HUES48 (cell line): ENCODE measurements around the gene SYNPO.

Experiments used
- H3K27ac ChIP-seq: one replicate; pipeline ENCODE4 v1.7.0; 2013; ENCODE audit warnings: low read depth, low read length, inconsistent platforms
- H3K27me3 ChIP-seq: 2 replicates; pipeline ENCODE4 v1.6.1; 2013; ENCODE audit warnings: mild to moderate bottlenecking, low read length; ENCODE audit not compliant: control insufficient read depth, insufficient read depth
- H3K36me3 ChIP-seq: 2 replicates; pipeline ENCODE4 v1.6.1; 2013; ENCODE audit warnings: low read length; ENCODE audit not compliant: control insufficient read depth, insufficient read depth
- H3K4me1 ChIP-seq: 2 replicates; pipeline ENCODE4 v1.6.1; 2013; ENCODE audit warnings: mild to moderate bottlenecking, low read length; ENCODE audit not compliant: control insufficient read depth, insufficient read depth
- H3K4me3 ChIP-seq: 2 replicates; pipeline ENCODE4 v1.5.1; 2013; ENCODE audit warnings: mild to moderate bottlenecking, low read depth, low read length
- H3K9ac ChIP-seq: 2 replicates; pipeline ENCODE4 v1.6.1; 2013; ENCODE audit warnings: mild to moderate bottlenecking, low read depth, low read length, moderate library complexity
- H3K9me3 ChIP-seq: 2 replicates; pipeline ENCODE4 v1.6.1; 2013; ENCODE audit warnings: low read length; ENCODE audit not compliant: control insufficient read depth, insufficient read depth

The SYNPO gene

DNA sequence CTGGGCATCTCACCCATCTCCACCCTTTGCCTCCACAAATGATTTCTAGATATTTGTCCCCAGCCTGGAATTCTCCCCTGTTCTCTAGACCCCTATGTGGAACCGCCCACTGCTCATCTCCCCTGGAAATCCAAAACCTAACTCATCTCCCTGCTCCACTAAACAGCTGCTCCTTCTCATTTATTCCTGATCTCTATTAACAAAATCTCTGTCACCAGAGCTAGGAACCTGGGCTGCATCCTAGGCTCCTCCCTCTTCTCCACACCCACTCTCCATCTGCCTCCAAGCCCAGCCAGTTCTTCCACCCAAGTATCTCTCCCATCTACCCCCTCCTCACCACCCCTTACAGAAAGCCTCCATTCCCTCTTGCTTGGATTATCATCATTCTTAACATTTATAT, 24.0 kb upstream of the SYNPO start:
- H3K4me1 ChIP-seq, result peaks cover 4% of the 10 kb centered on the region; the same call in 1 of the 2 replicates

DNA sequence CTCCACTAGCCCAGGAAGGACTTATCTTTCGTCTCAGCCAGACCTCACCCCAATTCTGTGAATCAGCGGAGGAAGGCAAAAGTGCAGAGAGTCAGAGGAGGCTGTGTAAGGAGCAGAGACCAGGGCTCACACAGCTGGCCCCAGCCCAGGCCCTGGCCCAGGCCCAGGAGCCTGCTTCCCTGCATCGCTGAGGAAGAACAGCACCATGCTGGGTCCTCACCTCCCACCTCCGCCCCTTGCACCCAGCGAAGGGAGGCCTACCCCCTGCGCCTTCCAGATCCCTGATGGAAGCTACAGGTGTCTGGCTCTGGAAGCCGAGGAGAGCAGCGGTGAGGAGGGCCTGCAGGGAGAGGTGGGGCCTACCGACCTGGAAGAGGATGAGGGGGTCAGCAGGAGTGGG, 22.3 kb upstream of the SYNPO start:
- Histone ChIP-seq H3K9ac (no peak overlapping the region), H3K27ac (no peak overlapping the region)

More for the DNA sequence above, 24.0 kb upstream of the SYNPO start:
- Histone ChIP-seq H3K27ac (no peak overlapping the region), H3K36me3 (no peaks in the 10 kb centered on the region), H3K27me3 (no peaks in the 10 kb centered on the region), H3K4me3 (no peak overlapping the region), H3K9ac (no peak overlapping the region), H3K9me3 (no peaks in the 10 kb centered on the region)

DNA sequence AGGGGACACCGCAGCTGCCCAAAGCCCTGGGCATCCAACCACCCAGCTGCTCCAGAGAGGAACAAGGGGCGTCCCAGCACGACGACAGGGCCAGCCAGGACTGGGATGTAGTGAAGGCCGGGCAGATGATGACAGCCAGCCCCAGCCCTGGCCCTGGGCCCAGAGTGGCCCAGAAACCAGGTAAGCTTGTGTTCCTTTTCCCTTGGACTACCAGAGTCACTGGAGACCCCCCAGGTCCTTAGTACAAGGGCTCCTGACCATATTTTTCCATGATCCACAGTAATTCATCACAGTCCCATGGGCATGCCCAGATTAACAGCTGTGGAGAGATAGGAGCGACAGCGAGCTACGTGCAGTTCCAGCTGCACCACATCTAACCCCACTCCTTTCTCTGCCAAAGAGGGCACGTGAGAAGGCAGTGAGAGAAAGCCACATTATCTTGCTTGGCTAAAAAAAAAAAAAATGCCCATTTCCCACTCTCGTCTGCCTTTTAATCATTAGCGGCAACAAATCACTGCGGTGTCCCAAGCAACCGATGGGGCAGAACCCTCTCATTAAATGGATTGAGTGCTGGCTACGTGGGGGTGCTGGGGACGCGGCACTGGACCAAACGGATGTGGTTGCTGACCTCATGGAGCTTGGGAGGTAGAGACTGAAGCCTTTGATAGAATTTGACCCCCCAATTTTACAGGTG, 21.7 kb upstream of the SYNPO start:
- Histone ChIP-seq H3K9me3 (no peaks in the 10 kb centered on the region), H3K27ac (no peak overlapping the region), H3K9ac (no peak overlapping the region), H3K36me3 (no peaks in the 10 kb centered on the region), H3K27me3 (peaks cover 12% of the 10 kb centered on the region), H3K4me3 (no peak overlapping the region), H3K4me1 (peaks cover 3% of the 10 kb centered on the region; the same call in 1 of the 2 replicates)

More for the DNA sequence above, 22.3 kb upstream of the SYNPO start:
- Histone ChIP-seq H3K9me3 (no peaks in the 10 kb centered on the region), H3K36me3 (no peaks in the 10 kb centered on the region), H3K4me1 (peaks cover 4% of the 10 kb centered on the region; the same call in 1 of the 2 replicates), H3K4me3 (no peak overlapping the region), H3K27me3 (peaks cover 6% of the 10 kb centered on the region)

DNA sequence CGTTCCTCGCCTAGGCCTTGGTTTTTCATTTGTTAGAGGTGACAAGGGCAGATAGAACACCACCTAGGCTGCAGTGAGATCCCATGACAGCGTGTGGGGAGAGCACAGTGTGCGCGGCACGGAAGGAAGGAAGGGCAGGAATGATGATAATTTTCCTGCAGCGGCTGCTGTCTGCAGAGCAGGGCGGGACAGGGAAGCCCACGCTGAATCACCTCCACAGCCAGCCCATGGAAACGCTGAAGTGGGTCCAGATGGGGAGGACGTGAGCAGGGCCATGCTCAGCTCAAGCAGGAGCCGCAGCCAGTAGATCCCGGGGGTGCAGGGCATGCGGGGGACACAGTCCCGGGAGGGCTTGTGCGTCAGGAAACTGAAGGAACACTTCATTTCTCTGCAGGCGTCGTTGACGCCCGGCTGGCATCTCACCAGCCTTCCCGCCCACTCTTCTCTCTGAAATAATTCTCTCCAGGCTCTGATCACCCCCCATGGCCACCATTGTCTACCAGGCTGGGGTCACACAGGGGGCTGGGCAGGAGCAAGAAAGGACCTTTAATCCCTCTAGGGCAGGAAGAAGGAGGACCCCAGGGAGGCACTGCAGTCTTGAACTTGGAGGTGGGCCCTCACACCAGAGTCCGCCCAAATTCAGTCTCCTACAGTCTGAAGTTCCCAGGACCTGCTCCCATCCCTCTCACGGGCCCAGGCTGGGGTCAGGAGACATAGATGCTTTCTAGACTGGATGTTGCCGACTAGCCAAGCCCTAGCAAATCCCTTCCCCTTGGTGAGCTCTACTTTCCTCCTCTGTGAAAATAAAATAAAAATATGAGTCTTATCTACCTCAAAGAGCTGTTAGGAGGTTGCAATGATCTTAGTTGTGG, 20.9 kb upstream of the SYNPO start:
- H3K4me1 ChIP-seq, result peaks cover 4% of the 10 kb centered on the region; the same call in 1 of the 2 replicates
- H3K36me3 ChIP-seq, result no peaks in the 10 kb centered on the region
- H3K9me3 ChIP-seq, result no peaks in the 10 kb centered on the region
- no peak overlapping the region for H3K4me3 ChIP-seq
- no peak overlapping the region for H3K9ac ChIP-seq
- H3K27ac ChIP-seq, result no peak overlapping the region
- H3K27me3 ChIP-seq, result peaks cover 18% of the 10 kb centered on the region

DNA sequence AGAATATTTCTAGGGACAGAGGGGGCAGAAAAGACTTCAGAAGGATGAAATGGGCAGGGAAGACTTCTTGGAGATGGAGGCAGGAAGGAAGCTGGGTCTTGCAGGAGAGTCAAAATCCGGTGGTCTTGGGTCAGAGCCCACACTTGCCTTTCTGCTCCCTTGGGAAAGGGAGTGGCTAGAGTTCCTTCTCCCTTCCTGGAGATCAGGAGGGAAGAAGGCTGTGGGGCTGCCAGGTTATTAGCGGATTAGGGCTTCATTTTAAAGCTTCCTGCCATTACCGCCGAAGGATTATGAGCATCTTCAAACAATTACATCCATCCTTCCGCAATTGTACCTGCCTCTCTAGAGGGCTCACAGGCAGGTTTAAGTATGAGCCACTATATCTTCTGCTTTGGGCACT, 19.2 kb upstream of the SYNPO start:
- H3K36me3 ChIP-seq, result no peaks in the 10 kb centered on the region
- peaks cover 33% of the 10 kb centered on the region for H3K27me3 ChIP-seq
- no peak overlapping the region for H3K27ac ChIP-seq
- H3K4me3 ChIP-seq, result no peak overlapping the region
- peaks cover 14% of the 10 kb centered on the region; the same call in 1 of the 2 replicates for H3K4me1 ChIP-seq
- no peaks in the 10 kb centered on the region for H3K9me3 ChIP-seq
- H3K9ac ChIP-seq, result no peak overlapping the region

DNA sequence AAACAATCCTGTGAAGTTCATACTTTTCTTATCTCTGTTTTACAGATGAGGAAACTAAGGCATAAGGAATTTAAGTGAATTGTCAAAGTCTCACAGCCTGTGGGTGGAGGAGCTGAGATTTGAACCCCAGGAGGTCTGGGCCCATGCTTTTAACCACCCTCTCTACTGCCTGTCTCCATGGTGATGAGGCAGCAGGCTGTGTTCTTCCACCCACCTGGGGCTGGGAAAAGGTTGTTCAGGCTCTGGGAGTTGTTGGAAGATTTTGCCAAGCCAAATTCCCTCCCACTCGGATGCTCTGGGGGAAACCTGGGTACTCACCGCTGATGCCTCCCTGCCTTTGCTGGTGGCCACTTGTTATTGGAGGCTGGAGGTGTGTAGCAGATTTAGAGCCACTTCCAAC, 18.3 kb upstream of the SYNPO start:
- no peaks in the 10 kb centered on the region for H3K9me3 ChIP-seq
- peaks cover 33% of the 10 kb centered on the region for H3K27me3 ChIP-seq
- no peak overlapping the region for H3K4me3 ChIP-seq
- H3K27ac ChIP-seq, result no peak overlapping the region
- H3K9ac ChIP-seq, result no peak overlapping the region
- no peaks in the 10 kb centered on the region for H3K36me3 ChIP-seq
- H3K4me1 ChIP-seq, result peaks cover 14% of the 10 kb centered on the region; the same call in 1 of the 2 replicates

DNA sequence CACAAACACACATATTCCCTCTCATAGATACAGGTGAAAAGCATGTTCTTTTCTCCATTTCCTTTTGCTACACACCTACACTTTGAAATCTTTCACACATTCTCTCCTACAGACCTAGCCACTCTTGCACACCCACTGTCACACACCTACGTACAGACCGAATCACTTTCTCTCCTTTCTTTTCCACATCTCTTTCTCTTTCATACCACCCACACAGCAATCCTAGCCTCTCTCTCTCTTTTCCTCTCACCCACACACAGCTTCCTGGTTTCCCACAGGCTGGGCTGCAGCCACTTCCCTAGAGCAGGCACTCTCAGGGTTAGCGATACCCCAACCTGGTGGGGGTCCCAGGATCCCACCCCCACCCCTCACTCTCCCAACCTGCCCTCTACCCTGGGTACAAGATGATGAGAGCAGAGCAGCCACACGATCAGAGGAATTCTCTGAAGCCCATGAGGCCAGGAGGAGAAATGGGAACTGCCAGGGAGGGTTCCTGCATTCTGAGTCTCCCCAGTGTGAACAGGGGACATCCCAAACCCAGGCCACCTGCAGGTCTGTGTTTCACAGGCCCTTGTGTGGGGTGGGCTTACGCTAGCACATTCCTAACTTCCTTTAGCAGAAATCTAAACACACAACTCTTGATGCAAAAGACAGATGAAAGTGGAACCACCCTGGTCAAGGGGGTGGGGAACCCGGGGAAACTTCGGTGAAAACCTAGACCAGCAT, 17.1 kb upstream of the SYNPO start:
- no peak overlapping the region for H3K27ac ChIP-seq
- no peaks in the 10 kb centered on the region for H3K9me3 ChIP-seq
- H3K27me3 ChIP-seq, result peaks cover 33% of the 10 kb centered on the region
- peaks cover 14% of the 10 kb centered on the region; the same call in 1 of the 2 replicates for H3K4me1 ChIP-seq
- no peaks in the 10 kb centered on the region for H3K36me3 ChIP-seq
- H3K4me3 ChIP-seq, result no peak overlapping the region
- no peak overlapping the region for H3K9ac ChIP-seq

DNA sequence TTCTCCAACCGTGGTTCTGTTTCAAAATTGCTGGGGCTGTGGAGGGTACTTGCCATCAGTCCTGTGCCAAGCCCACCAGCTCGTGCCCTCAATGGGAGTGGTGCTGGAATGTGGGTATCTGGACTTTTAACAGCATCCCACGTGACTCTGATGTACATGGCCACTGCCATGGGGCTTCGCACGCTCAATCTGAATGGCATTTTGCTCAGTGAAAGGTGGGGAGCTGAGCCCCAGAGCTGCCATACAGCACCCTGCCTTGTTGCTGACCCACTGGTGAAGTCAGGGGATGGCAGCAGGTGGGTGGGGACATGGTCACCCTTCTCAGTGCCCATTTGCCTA, 16.6 kb upstream of the SYNPO start:
- H3K9ac ChIP-seq, result no peak overlapping the region
- H3K9me3 ChIP-seq, result no peaks in the 10 kb centered on the region
- H3K4me3 ChIP-seq, result peak overlapping the region; percentile 62; the same call in 1 of the 2 replicates
- peaks cover 33% of the 10 kb centered on the region for H3K27me3 ChIP-seq
- no peak overlapping the region for H3K27ac ChIP-seq
- no peaks in the 10 kb centered on the region for H3K36me3 ChIP-seq
- H3K4me1 ChIP-seq, result peaks cover 14% of the 10 kb centered on the region; the same call in 1 of the 2 replicates

DNA sequence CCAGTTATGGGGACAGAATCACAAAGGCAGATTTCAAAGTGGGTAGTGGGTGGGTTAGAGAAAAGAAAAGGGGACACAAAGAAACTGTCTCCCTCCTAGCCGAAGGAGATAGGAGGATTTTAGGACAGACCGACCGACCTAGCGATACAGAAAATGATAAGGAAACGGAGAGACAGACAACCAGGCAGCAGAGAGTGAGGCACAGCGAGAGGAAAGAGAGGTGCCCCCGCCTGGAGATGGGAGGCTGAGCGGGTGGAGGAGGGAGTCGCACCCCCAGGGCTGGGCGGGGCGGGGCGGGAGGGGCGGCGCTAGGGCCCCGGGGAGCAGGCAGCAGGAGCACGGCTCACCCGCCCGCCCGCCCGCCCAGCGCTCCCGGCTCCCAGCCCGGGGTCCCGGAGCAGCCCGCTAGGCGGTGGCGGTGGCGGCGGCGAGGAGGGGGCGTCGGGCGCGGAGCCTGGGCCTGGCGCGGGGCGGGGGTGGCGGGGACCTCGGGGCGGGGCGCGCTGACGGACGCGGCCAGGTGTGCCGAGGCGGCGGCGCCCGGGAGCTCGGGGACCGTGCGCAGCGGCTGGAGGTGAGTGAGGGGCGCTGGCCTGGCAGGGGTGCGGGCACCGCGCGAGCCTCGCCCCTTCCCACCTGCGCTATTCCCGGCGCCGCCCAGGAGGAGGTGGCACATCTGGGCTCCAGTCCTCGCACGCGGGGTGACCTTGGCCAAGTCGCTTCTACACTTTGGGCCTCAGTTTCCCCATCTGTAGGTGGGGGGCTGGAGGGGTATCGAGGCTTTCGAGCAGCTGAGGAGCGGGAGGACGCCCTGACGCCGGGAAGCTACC, 15.9 kb upstream of the SYNPO start:
- Histone ChIP-seq H3K9me3 (no peaks in the 10 kb centered on the region), H3K9ac (no peak overlapping the region), H3K4me1 (peaks cover 14% of the 10 kb centered on the region; the same call in 1 of the 2 replicates), H3K27me3 (peaks cover 33% of the 10 kb centered on the region), H3K4me3 (peak overlapping the region; percentile 68), H3K27ac (no peak overlapping the region), H3K36me3 (no peaks in the 10 kb centered on the region)

DNA sequence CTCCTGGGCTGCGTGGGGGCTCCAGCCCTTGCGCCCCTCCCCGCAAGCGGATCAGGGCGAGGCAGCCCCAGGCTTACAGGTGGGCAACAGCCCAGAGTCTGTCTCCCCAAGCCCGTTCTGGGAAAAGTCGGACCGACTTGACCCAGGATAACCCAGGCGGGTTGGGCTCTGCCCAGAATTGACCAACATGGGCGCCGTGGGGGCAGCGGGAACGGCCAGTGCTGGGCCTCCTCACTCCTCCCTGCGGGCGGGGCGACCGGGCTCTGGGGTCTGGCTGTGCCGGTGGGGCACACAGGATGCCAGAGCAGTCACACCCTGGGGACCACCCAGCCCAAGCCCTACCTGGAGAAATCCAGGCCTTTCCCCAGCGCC, 15.3 kb upstream of the SYNPO start:
- Histone ChIP-seq H3K9ac (no peak overlapping the region), H3K4me3 (peak overlapping the region; percentile 68), H3K4me1 (peaks cover 14% of the 10 kb centered on the region; the same call in 1 of the 2 replicates), H3K36me3 (no peaks in the 10 kb centered on the region), H3K9me3 (no peaks in the 10 kb centered on the region), H3K27me3 (peaks cover 33% of the 10 kb centered on the region), H3K27ac (no peak overlapping the region)
